ENCODE data around the gene DMWD.

Gene DMWD

DNA sequence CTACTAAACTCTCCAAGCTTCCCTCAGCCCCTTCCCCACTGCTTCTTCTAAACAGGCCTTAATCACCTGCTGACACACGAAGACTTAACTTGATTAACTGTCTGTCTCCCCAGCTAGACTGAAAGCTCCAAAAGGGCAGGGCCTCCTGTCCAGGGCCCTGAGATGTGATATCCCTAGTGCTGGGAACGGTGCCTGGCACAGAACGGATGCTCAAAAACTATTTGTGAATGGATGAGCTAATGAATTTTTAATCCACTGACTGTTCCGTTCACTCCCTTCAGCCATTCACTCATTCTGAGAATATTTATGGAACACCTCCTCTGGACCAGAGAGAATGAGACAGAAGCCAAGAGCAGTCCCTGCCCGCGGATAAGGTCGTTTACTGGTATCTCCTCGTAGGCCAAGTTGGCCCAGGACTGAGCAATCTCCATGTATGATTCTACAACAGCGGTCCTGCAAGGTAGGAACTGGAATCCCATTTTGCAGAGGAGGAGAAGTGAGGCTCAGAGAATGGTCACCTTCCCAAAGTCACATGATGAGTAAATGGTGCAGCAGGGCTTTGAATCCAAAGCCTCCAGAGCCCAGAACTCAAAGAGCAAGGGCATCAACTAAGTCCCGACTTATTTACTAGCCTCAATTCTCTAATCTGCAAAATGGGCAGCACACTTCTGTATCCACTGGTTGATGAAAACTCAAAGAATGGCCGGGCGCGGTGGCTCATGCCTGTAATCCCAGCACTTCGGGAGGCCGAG is 3.4 kb downstream of the DMWD start:
- TF ChIP-seq, protein P1, sequence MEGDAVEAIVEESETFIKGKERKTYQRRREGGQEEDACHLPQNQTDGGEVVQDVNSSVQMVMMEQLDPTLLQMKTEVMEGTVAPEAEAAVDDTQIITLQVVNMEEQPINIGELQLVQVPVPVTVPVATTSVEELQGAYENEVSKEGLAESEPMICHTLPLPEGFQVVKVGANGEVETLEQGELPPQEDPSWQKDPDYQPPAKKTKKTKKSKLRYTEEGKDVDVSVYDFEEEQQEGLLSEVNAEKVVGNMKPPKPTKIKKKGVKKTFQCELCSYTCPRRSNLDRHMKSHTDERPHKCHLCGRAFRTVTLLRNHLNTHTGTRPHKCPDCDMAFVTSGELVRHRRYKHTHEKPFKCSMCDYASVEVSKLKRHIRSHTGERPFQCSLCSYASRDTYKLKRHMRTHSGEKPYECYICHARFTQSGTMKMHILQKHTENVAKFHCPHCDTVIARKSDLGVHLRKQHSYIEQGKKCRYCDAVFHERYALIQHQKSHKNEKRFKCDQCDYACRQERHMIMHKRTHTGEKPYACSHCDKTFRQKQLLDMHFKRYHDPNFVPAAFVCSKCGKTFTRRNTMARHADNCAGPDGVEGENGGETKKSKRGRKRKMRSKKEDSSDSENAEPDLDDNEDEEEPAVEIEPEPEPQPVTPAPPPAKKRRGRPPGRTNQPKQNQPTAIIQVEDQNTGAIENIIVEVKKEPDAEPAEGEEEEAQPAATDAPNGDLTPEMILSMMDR (IDR thresholded peaks at IDR 0.05; ENCODE audit: borderline replicate concordance, extremely low read depth, low read length, poor library complexity, severe bottlenecking) = no peak
- TF ChIP-seq EZH2 (IDR thresholded peaks at IDR 0.05; ENCODE audit: borderline replicate concordance, low read depth, low read length, severe bottlenecking) = no peak
- H3K27me3 ChIP-seq (ENCODE audit: insufficient read depth, low read length, poor library complexity) = no peaks in the 10 kb centered on the region
- H3K4me1 ChIP-seq (ENCODE audit: insufficient read depth, low read length) = peaks cover 21% of the 10 kb centered on the region
- no peak overlapping the region for H3K4me3 ChIP-seq (ENCODE audit: low read depth in 1 of 2, low read length in 2 of 2)
- H3K79me2 ChIP-seq (ENCODE audit: insufficient read depth, low read length) = peaks cover 19% of the 10 kb centered on the region
- H4K20me1 ChIP-seq (ENCODE audit: insufficient read depth, low read length) = peaks cover 47% of the 10 kb centered on the region
- peaks cover 53% of the 10 kb centered on the region for H3K36me3 ChIP-seq (ENCODE audit: insufficient read depth, low read length)
- H3K4me2 ChIP-seq (ENCODE audit: insufficient read depth, low read length) = no peak overlapping the region
- no peak overlapping the region for H3K9ac ChIP-seq (ENCODE audit: low read depth, low read length)
- no peak for ATAC-seq (ENCODE audit: insufficient read depth, low read depth)
- H2AFZ ChIP-seq (ENCODE audit: low read depth, low read length) = no peak overlapping the region
- no peak for DNase-seq
- no peaks in the 10 kb centered on the region for H3K9me3 ChIP-seq (ENCODE audit: insufficient read depth, low read length, severe bottlenecking)
- no peak overlapping the region for H3K27ac ChIP-seq (ENCODE audit: low read length)

DNA sequence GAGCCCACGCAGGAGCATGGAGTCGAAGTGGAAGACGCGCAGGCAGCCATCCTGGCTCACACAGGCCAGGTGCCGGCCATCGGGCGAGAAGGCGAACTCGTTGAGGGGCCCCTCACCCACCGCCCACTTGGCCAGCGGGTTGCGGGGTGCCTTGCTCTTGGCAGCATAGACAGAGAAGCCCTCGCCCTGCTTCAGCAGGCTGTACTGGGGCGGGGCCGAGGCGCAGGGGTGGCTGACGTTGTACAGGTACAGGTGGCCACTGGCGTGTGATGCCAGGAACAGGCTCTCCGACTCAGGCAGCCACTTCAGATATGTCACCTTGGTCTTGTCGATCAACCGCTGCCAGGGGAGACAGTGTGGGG is 6.1 kb downstream of the DMWD start:
- Histone ChIP-seq H3K27ac (ENCODE audit: low read length) (no peak overlapping the region), H3K4me3 (ENCODE audit: low read depth in 1 of 2, low read length in 2 of 2) (no peak overlapping the region), H3K9ac (ENCODE audit: low read depth, low read length) (no peak overlapping the region), H4K20me1 (ENCODE audit: insufficient read depth, low read length) (peaks cover 43% of the 10 kb centered on the region), H3K9me3 (ENCODE audit: insufficient read depth, low read length, severe bottlenecking) (no peaks in the 10 kb centered on the region), H2AFZ (ENCODE audit: low read depth, low read length) (no peak overlapping the region), H3K79me2 (ENCODE audit: insufficient read depth, low read length) (peaks cover 12% of the 10 kb centered on the region), H3K27me3 (ENCODE audit: insufficient read depth, low read length, poor library complexity) (no peaks in the 10 kb centered on the region), H3K4me1 (ENCODE audit: insufficient read depth, low read length) (peaks cover 10% of the 10 kb centered on the region), H3K4me2 (ENCODE audit: insufficient read depth, low read length) (no peak overlapping the region), H3K36me3 (ENCODE audit: insufficient read depth, low read length) (peaks cover 53% of the 10 kb centered on the region)
- no peak for ATAC-seq (ENCODE audit: insufficient read depth, low read depth)
- TF ChIP-seq EZH2 (IDR thresholded peaks at IDR 0.05; ENCODE audit: borderline replicate concordance, low read depth, low read length, severe bottlenecking) = no peak
- TF ChIP-seq, protein P1 (IDR thresholded peaks at IDR 0.05; ENCODE audit: borderline replicate concordance, extremely low read depth, low read length, poor library complexity, severe bottlenecking) = no peak
- DNase-seq = no peak

DNA sequence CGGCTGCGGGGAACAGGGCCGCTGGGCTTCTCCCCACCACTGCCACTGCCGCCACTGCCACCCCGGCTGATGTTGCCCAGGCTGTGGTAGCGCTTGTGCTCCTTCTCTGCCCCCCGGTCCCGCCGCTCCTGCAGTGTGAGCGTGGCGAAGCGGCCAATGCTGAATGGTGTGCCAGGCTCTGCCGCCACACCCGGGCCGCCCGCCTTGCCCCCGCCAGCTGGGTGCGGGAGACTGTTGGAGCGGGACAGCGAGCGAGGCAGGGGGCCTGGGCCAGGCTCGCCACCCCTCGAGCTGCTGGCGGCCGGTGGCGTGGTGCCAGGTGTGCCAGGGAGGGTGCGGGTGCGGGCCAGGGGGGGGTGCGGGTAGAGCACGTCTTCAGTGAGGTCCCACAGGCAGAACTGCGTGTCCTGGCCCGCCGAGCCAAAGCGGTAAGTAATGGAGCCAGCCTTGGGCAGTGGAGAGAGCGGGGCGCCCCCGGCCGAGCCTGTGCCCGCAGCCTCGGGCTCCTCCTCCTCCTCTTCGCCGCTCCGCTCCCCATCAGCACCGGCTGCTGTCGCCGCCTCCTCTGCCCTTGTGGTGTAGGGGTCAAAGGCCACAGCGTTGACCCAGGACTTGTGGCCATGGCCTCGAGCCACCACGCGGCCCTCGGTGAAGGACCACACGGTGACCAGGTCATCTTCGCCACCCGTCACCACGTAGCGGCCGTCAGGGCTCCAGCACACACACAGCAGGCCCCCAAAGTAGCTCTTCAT is 6.7 kb downstream of the DMWD start:
- Histone ChIP-seq H3K4me1 (ENCODE audit: insufficient read depth, low read length) (peaks cover 4% of the 10 kb centered on the region), H4K20me1 (ENCODE audit: insufficient read depth, low read length) (peaks cover 42% of the 10 kb centered on the region)

More for the DNA sequence above, 6.7 kb downstream of the DMWD start:
- peaks cover 52% of the 10 kb centered on the region for H3K36me3 ChIP-seq (ENCODE audit: insufficient read depth, low read length)
- H3K9me3 ChIP-seq (ENCODE audit: insufficient read depth, low read length, severe bottlenecking) = no peaks in the 10 kb centered on the region
- H3K27ac ChIP-seq (ENCODE audit: low read length) = no peak overlapping the region
- no peak overlapping the region for H2AFZ ChIP-seq (ENCODE audit: low read depth, low read length)
- no peaks in the 10 kb centered on the region for H3K27me3 ChIP-seq (ENCODE audit: insufficient read depth, low read length, poor library complexity)
- TF ChIP-seq, protein P1 (IDR thresholded peaks at IDR 0.05; ENCODE audit: borderline replicate concordance, extremely low read depth, low read length, poor library complexity, severe bottlenecking) = no peak
- no peak for TF ChIP-seq EZH2 (IDR thresholded peaks at IDR 0.05; ENCODE audit: borderline replicate concordance, low read depth, low read length, severe bottlenecking)
- no peak overlapping the region for H3K4me2 ChIP-seq (ENCODE audit: insufficient read depth, low read length)
- no peak overlapping the region for H3K9ac ChIP-seq (ENCODE audit: low read depth, low read length)
- peaks cover 6% of the 10 kb centered on the region for H3K79me2 ChIP-seq (ENCODE audit: insufficient read depth, low read length)
- DNase-seq (no peak), ATAC-seq (ENCODE audit: insufficient read depth, low read depth) (no peak)
- no peak overlapping the region for H3K4me3 ChIP-seq (ENCODE audit: low read depth in 1 of 2, low read length in 2 of 2)
